ENCODE data around the gene FOXD4.
"Not testable (repeated sequence)": the region's sequence is repeated elsewhere in the genome, so short reads cannot be mapped to it uniquely, and the experiment has no call there.

GRCh38 chr9:73076-73899 is 44.9 kb downstream of the FOXD4 start:
- TF ChIP-seq, protein P1, sequence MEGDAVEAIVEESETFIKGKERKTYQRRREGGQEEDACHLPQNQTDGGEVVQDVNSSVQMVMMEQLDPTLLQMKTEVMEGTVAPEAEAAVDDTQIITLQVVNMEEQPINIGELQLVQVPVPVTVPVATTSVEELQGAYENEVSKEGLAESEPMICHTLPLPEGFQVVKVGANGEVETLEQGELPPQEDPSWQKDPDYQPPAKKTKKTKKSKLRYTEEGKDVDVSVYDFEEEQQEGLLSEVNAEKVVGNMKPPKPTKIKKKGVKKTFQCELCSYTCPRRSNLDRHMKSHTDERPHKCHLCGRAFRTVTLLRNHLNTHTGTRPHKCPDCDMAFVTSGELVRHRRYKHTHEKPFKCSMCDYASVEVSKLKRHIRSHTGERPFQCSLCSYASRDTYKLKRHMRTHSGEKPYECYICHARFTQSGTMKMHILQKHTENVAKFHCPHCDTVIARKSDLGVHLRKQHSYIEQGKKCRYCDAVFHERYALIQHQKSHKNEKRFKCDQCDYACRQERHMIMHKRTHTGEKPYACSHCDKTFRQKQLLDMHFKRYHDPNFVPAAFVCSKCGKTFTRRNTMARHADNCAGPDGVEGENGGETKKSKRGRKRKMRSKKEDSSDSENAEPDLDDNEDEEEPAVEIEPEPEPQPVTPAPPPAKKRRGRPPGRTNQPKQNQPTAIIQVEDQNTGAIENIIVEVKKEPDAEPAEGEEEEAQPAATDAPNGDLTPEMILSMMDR (conservative IDR thresholded peaks at IDR 0.05; ENCODE audit: low read depth, low read length) = not testable (repeated sequence)
- not testable (repeated sequence) for TF ChIP-seq EZH2 (IDR thresholded peaks at IDR 0.05; ENCODE audit: borderline replicate concordance, low read depth, low read length, poor library complexity, severe bottlenecking)
